HG03432 (cell line): Measurements from ENCODE around the gene TEKT5.
"Not testable (repeated sequence)": the region's sequence is repeated elsewhere in the genome, so short reads cannot be mapped to it uniquely, and the experiment has no call there.

Source experiments
- ATAC-seq: cut with Tn5 transposase; IDR thresholded peaks from one replicate; pipeline ENCODE4 v1.9.1; 2021; ENCODE audit warnings: mild to moderate bottlenecking, moderate library complexity; ENCODE audit not compliant: unreplicated experiment

The TEKT5 gene

GRCh38 chr16:10661737-10662136, 33.0 kb downstream of the TEKT5 start:
- no peak for ATAC-seq

- ATAC-seq = no peak
Measured at GRCh38 chr16:10660950-10661635, 33.6 kb downstream of the TEKT5 start.

- no peak for ATAC-seq
Measured at GRCh38 chr16:10658943-10659342, 35.8 kb downstream of the TEKT5 start.

- ATAC-seq = no peak
Measured at GRCh38 chr16:10657925-10658324, 36.8 kb downstream of the TEKT5 start.

GRCh38 chr16:10656618-10657017, 38.1 kb downstream of the TEKT5 start:
- no peak for ATAC-seq

- ATAC-seq = no peak
Measured at GRCh38 chr16:10655415-10655977, 39.2 kb downstream of the TEKT5 start.

GRCh38 chr16:10654592-10655414, 39.9 kb downstream of the TEKT5 start:
- ATAC-seq = no peak

GRCh38 chr16:10652730-10653590, 41.8 kb downstream of the TEKT5 start:
- no peak for ATAC-seq

GRCh38 chr16:10649098-10649497, 45.6 kb downstream of the TEKT5 start:
- ATAC-seq = not testable (repeated sequence)

- ATAC-seq = no peak
Measured at GRCh38 chr16:10647721-10648296, 46.9 kb downstream of the TEKT5 start.

- ATAC-seq = no peak
Measured at GRCh38 chr16:10647264-10647720, 47.4 kb downstream of the TEKT5 start.

- ATAC-seq = no peak
Measured at GRCh38 chr16:10646581-10647263, 48.0 kb downstream of the TEKT5 start.

GRCh38 chr16:10646228-10646580, 48.5 kb downstream of the TEKT5 start:
- no peak for ATAC-seq

- ATAC-seq = no peak
Measured at GRCh38 chr16:10644092-10644491, 50.6 kb downstream of the TEKT5 start.

GRCh38 chr16:10642964-10643363, 51.8 kb downstream of the TEKT5 start:
- no peak for ATAC-seq

GRCh38 chr16:10641953-10642949, 52.5 kb downstream of the TEKT5 start:
- ATAC-seq = no peak

GRCh38 chr16:10641555-10641952, 53.2 kb downstream of the TEKT5 start:
- no peak for ATAC-seq

- no peak for ATAC-seq
Measured at GRCh38 chr16:10640934-10641333, 53.8 kb downstream of the TEKT5 start.

- ATAC-seq = no peak
Measured at GRCh38 chr16:10638101-10638500, 56.6 kb downstream of the TEKT5 start.
